SKM-1 treated with dmso at 0.1 percent for 144 hours (cell line): ENCODE results near the gene FMR1.

Experiments
- DNase-seq: peaks from one replicate; lab custom pipeline; 2025; ENCODE audit not compliant: unreplicated experiment; lab: John Stamatoyannopoulos, UW

FMR1 gene

GRCh38 chrX:147914591-147914990, 2.9 kb downstream of the FMR1 start:
- no peak for DNase-seq

GRCh38 chrX:147916375-147916968, 4.8 kb downstream of the FMR1 start:
- DNase-seq, result no peak

GRCh38 chrX:147917700-147918695, 6.3 kb downstream of the FMR1 start:
- no peak for DNase-seq

- no peak for DNase-seq
Observed at GRCh38 chrX:147920161-147920666, 8.5 kb downstream of the FMR1 start.

- DNase-seq, result no peak
Observed at GRCh38 chrX:147923605-147924004, 11.9 kb downstream of the FMR1 start.

- DNase-seq, result no peak
Observed at GRCh38 chrX:147927256-147927655, 15.5 kb downstream of the FMR1 start.

- no peak for DNase-seq
Observed at GRCh38 chrX:147933815-147934214, 22.1 kb downstream of the FMR1 start.

- DNase-seq, result no peak
Observed at GRCh38 chrX:147935156-147935758, 23.5 kb downstream of the FMR1 start.

- DNase-seq, result no peak
Observed at GRCh38 chrX:147945286-147945685, 33.6 kb downstream of the FMR1 start.

- DNase-seq, result no peak
Observed at GRCh38 chrX:147948531-147948930, 36.8 kb downstream of the FMR1 start.

- DNase-seq, result no peak
Observed at GRCh38 chrX:147950352-147950751, 38.6 kb downstream of the FMR1 start.

- DNase-seq, result no peak
Observed at GRCh38 chrX:147953976-147954375, 42.3 kb downstream of the FMR1 start.

- no peak for DNase-seq
Observed at GRCh38 chrX:147957291-147957690, 45.6 kb downstream of the FMR1 start.

- no peak for DNase-seq
Observed at GRCh38 chrX:147958291-147958690, 46.6 kb downstream of the FMR1 start.

GRCh38 chrX:147960722-147961121, 49.0 kb downstream of the FMR1 start:
- no peak for DNase-seq

- no peak for DNase-seq
Observed at GRCh38 chrX:147962476-147962875, 50.8 kb downstream of the FMR1 start.

GRCh38 chrX:147978931-147979330, 67.2 kb downstream of the FMR1 start:
- DNase-seq, result no peak

GRCh38 chrX:147981038-147981752, 69.5 kb downstream of the FMR1 start, which contains the start of gene FMR1NB:
Gene FMR1NB, plus strand, starts transcription at chrX:147981337. Its CDS starts 66 bp downstream, at chrX:147981403.
- DNase-seq, result no peak
